Prostate gland (tissue), 2 donors: Measurements from ENCODE around the gene TAOK1. TPM values are rescaled to one million over a fixed set of nuclear protein-coding genes. Genes with fewer than 3 reads are reported as not detected.

ENCODE experiments used
- DNase-seq: peaks from one replicate; pipeline ENCODE4 v3.0.0-alpha.2; 2019; ENCODE audit warnings: low spot score
- H3K27ac ChIP-seq, 2 donors: fragments of 200-600 bp; sonication (generic); 2 replicates each; pipeline ENCODE4 v1.5.1; 2017 to 2019
- H3K27me3 ChIP-seq: fragments of 200-600 bp; sonication (generic); replicated peaks from 2 replicates; pipeline ENCODE4 v1.5.1; 2019; ENCODE audit not compliant: insufficient read depth
- H3K36me3 ChIP-seq, 2 donors: fragments of 200-600 bp; sonication (generic); 1 replicate in 1 of 2; 2 replicates in 1 of 2; pipeline versions ENCODE4 v1.5.1 to v1.8.1; 2017 to 2019
- H3K4me1 ChIP-seq: fragments of 200-600 bp; sonication (generic); replicated peaks from 2 replicates; pipeline ENCODE4 v1.5.1; 2019
- H3K4me3 ChIP-seq, 2 donors: fragments of 200-600 bp; sonication (generic); 2 replicates each; pipeline ENCODE4 v1.5.1; 2017 to 2019
- H3K9me3 ChIP-seq: fragments of 200-600 bp; sonication (generic); 2 replicates; pipeline ENCODE4 v1.5.1; 2017
- POLR2A ChIP-seq: fragments of 450-650 bp; IDR thresholded peaks from one replicate; pipeline ENCODE4 v1.6.1; 2016; ENCODE audit warnings: antibody characterized with exemption, mild to moderate bottlenecking
- POLR2AphosphoS5 ChIP-seq: sonication (generic); formaldehyde crosslinking; IDR thresholded peaks from one replicate; pipeline ENCODE4 v1.6.1; 2017; ENCODE audit warnings: antibody characterized with exemption
- WGBS: methylation state at CpG from one replicate; pipeline ENCODE4 v1.1.5; 2018; 5-methylcytosine and 5-hydroxymethylcytosine counted together
- intact Hi-C: fragments of 100-400 bp; cut with DNase I; formaldehyde crosslinking; loops from one replicate; pipeline ENCODE4 v1.14.2; 2022
- total RNA-seq, 2 donors: library from RNA; depleted of rRNA; stranded (reverse); fragments of >200 nt; gene quantifications; one replicate each; pipeline ENCODE4 v1.1.0, GENCODE V29; 2016
- TF ChIP-seq, protein P1 (sequence below), 4 experiments: fragments of 200-600 bp in 2 of 4; fragments of 450-650 bp in 2 of 4; sonication (generic) in 2 of 4; IDR thresholded peaks; 1 replicate in 3 of 4; 2 replicates in 1 of 4; pipeline ENCODE4 v1.5.1; 2016 to 2019; ENCODE audit warnings: antibody characterized with exemption in 4 of 4, mild to moderate bottlenecking in 2 of 4, moderate library complexity in 2 of 4

The TAOK1 gene
- total RNA-seq, 2 donors from 2014 or later: 27.4 to 80.5 TPM

DNA sequence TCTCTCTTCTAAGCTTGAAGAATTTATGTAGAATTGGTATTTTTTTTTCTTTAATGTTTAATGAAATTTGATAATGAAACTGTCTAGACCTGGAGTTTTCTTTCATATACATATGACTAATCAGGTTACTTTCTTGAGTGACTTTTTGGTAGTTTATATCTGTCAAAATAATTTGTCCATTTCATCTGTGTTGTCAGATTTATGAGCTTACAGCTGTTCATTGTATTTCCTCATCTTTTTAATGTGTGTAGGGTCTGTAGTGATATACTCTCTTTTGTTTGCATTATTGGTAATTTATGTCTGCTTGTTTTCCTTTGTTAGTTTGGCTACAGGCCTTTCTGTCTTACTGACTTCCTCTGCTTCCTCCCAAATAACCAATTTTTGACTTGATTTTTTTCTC, 55.7 kb downstream of the TAOK1 start:
- no peaks in the 10 kb centered on the region for H3K27me3 ChIP-seq
- intact Hi-C loops: no loop called here
- H3K36me3 ChIP-seq: no peaks in the 10 kb centered on the region
- TF ChIP-seq POLR2A (no peak), POLR2AphosphoS5 (no peak)
- TF ChIP-seq, protein P1, sequence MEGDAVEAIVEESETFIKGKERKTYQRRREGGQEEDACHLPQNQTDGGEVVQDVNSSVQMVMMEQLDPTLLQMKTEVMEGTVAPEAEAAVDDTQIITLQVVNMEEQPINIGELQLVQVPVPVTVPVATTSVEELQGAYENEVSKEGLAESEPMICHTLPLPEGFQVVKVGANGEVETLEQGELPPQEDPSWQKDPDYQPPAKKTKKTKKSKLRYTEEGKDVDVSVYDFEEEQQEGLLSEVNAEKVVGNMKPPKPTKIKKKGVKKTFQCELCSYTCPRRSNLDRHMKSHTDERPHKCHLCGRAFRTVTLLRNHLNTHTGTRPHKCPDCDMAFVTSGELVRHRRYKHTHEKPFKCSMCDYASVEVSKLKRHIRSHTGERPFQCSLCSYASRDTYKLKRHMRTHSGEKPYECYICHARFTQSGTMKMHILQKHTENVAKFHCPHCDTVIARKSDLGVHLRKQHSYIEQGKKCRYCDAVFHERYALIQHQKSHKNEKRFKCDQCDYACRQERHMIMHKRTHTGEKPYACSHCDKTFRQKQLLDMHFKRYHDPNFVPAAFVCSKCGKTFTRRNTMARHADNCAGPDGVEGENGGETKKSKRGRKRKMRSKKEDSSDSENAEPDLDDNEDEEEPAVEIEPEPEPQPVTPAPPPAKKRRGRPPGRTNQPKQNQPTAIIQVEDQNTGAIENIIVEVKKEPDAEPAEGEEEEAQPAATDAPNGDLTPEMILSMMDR (IDR thresholded peaks at IDR 0.05): no peak
- no peak overlapping the region for H3K27ac ChIP-seq
- H3K9me3 ChIP-seq: no peaks in the 10 kb centered on the region
- no peak overlapping the region for H3K4me3 ChIP-seq
- H3K4me1 ChIP-seq: no peaks in the 10 kb centered on the region
- DNase-seq: no peak

DNA sequence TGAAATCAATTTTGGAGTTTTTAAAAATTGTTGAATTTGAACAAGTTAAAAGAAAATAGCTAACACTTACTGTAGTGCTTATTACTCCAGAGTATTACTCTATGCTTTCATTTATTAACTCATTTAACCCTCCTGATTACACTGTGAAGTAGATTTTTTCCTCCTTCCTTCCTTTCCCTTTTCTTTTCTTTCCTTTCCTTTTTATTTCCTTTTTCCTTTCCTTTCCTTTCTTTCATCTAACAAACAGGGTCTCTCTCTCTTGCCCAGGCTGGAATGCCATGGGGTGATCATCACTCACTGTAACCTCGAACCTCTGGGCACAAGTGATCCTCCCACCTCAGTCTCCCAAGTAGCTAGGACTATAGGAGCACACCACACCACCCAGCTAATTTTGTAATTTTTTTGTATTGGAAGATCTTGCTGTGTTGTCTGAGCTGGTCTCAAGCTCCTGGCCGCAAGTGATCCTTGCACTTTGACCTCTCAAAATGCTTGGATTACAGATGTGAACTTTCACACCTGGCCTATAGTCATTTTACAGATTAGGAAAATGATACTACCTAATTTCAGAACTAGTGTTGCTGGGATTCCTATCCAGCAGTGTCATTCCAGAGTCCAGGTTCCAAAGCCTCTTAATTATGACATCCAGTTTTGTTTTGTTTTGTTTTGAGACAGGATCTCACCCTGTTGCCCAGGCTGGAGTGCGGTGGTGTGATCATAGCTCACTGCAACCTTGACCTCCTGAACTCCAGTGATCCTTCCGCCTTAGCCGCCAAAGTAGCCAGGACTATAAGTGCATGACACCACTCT, 59.9 kb downstream of the TAOK1 start:
- WGBS: 94% methylated on average over 5 of the region's 5 CpGs
- intact Hi-C loops: no loop called here
- H3K27me3 ChIP-seq: no peaks in the 10 kb centered on the region
- DNase-seq: no peak
- no peaks in the 10 kb centered on the region for H3K4me1 ChIP-seq
- TF ChIP-seq, protein P1 (IDR thresholded peaks at IDR 0.05): no peak
- TF ChIP-seq POLR2A: no peak
- no peak for TF ChIP-seq POLR2AphosphoS5
- no peaks in the 10 kb centered on the region for H3K36me3 ChIP-seq
- no peak overlapping the region for H3K27ac ChIP-seq
- no peak overlapping the region for H3K4me3 ChIP-seq
- H3K9me3 ChIP-seq: no peaks in the 10 kb centered on the region

DNA sequence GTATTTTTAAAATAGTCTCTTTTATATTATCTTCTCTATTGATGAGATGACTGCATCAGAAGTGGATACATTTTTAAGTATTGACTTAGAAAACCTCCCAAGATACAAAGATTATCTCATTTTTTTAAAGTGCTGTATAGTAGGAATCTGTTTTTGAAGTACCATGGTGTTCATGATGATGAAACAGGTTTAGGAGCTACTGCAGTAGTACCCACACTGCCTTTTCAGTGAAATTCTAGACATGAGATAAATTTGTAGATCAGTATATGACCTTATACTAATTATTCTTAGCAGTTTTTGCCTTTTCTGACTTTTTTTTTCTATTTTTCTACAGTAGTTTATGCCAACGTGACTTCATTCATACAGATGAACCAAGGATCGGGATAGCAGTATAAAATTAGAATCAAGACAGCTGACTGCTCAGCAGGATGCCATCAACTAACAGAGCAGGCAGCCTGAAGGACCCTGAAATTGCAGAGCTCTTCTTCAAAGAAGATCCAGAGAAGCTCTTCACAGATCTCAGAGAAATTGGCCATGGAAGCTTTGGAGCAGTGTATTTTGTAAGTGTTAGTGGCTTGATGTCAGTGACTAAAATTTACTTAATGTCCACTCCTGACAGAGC, 61.1 kb downstream of the TAOK1 start:
- TF ChIP-seq POLR2AphosphoS5: no peak
- TF ChIP-seq POLR2A: no peak
- TF ChIP-seq, protein P1 (IDR thresholded peaks at IDR 0.05): no peak
- H3K36me3 ChIP-seq: no peaks in the 10 kb centered on the region
- WGBS: 82% methylated on average over 2 of the region's 2 CpGs
- intact Hi-C loops: no loop called here
- DNase-seq: no peak
- no peaks in the 10 kb centered on the region for H3K27me3 ChIP-seq
- H3K4me1 ChIP-seq: no peaks in the 10 kb centered on the region
- no peak overlapping the region for H3K27ac ChIP-seq
- H3K9me3 ChIP-seq: no peaks in the 10 kb centered on the region
- no peak overlapping the region for H3K4me3 ChIP-seq

DNA sequence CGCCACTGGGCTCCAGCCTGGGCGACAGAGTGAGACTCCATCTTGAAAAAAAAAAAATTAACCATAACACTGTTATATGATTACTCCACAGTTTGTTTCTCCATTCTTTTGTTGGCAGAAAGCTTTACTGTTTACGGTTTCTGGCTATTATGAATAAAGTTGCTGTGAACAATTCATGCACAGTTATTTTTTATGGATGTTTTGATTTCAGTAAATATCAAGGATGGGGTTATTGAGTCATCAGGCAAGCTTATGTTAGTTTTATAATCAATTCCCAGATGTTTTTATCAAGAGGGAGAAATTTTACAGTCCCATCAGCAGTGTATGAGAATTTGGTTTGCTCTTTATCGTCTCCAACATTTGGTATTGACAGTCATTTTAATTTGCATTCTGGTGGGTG, 67.9 kb downstream of the TAOK1 start:
- no peaks in the 10 kb centered on the region for H3K4me1 ChIP-seq
- intact Hi-C loops: no loop called here
- no peak overlapping the region for H3K27ac ChIP-seq
- no peaks in the 10 kb centered on the region for H3K36me3 ChIP-seq
- DNase-seq: no peak
- TF ChIP-seq, protein P1 (IDR thresholded peaks at IDR 0.05): no peak
- TF ChIP-seq POLR2A (no peak), POLR2AphosphoS5 (no peak)
- 94% methylated on average over 4 of the region's 4 CpGs for WGBS
- H3K9me3 ChIP-seq: no peaks in the 10 kb centered on the region
- no peaks in the 10 kb centered on the region for H3K27me3 ChIP-seq
- H3K4me3 ChIP-seq: no peak overlapping the region
